ENCODE results near the gene CWH43. TPM values are rescaled to one million over a fixed set of nuclear protein-coding genes. Genes with fewer than 3 reads are reported as not detected.

The CWH43 gene
- total RNA-seq, 4 donors from 2014 or later, result 1.4 TPM; not detected in 3

Small RNAs within 50 kb of the gene (small RNA-seq; reads per million reads assigned to genes)
- 0 reads per million in 4 donors for gene AC020593.1

Other genes starting within 250 kb of the CWH43 start
- 10 to 100 TPM; 43.2 to 92.5 (median 62.1) TPM for gene FRYL, start 206.0 kb upstream of the CWH43 start, total RNA-seq
- 100 to 1,000 TPM in 3 of 4 donors, 10 to 100 TPM in 1; 97.3 to 134 (median 116) TPM for gene OCIAD1, start 155.2 kb upstream of the CWH43 start, total RNA-seq
- gene OCIAD2, start 79.5 kb upstream of the CWH43 start, total RNA-seq, result 1 to 10 TPM; 2.4 to 9.3 (median 5.0) TPM

Data from gastroesophageal sphincter (tissue), 4 donors.